ENCODE measurements around the gene TRDN.

The TRDN gene

DNA sequence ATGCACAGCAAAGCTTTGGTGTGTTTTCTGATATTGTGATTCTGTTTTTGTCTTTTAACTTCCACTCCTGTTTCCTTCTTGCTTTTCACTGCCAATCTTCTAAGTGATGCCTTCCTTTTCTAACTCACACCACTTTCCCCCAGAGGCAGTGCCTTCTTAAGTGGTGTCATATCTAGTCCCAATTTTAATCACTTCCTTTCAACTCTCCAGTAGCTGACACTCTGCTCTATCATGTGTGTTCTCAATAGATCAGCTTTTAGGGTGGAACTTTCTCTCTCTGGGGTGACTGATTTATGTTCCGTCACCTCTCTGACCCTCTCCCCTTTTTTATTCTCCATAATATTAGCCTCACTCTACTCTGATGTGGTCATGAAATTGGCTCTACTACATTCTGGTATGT is 460.0 kb downstream of the TRDN start:
- no peak overlapping the region for H3K4me3 ChIP-seq (ENCODE audit: low read length)
- no peak for DNase-seq (ENCODE audit: low read depth)
- TF ChIP-seq, protein P1, sequence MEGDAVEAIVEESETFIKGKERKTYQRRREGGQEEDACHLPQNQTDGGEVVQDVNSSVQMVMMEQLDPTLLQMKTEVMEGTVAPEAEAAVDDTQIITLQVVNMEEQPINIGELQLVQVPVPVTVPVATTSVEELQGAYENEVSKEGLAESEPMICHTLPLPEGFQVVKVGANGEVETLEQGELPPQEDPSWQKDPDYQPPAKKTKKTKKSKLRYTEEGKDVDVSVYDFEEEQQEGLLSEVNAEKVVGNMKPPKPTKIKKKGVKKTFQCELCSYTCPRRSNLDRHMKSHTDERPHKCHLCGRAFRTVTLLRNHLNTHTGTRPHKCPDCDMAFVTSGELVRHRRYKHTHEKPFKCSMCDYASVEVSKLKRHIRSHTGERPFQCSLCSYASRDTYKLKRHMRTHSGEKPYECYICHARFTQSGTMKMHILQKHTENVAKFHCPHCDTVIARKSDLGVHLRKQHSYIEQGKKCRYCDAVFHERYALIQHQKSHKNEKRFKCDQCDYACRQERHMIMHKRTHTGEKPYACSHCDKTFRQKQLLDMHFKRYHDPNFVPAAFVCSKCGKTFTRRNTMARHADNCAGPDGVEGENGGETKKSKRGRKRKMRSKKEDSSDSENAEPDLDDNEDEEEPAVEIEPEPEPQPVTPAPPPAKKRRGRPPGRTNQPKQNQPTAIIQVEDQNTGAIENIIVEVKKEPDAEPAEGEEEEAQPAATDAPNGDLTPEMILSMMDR (conservative IDR thresholded peaks at IDR 0.05; ENCODE audit: low read depth, low read length) = no peak

DNA sequence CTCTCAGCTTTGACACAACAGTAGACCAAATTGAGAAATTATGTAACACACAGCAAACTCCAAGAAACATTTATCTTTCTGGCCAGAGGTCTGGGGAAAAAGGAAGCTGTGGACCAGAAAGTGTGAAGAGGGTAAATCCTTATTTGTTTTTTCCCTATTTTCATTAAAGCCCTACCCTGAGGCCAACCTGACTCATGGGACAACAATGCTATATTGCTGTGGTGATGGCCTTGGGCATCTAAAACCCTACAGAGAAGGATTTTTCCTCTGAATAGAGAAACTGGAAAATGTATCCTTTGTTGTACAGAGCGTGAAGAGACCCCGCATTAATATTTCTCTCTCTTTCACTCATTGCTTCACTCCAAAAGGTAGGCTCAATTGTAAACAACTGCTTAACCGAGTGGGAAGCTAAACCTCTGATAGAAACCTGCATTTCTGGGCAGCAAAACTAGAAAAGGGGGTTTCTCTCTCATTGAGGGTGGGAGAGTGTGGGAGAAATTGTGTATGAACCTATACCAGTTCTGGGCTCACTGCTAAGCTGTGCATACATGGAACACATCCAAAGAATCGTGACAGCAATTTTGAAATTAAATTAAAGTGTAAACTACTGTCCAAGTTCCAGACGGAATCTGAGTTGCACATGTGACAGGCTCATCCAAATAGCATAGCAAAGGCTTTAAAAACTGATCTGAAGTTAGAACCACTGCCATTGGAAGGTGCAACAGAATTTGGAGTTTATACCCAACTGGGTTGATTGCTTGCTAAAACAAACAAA is 465.2 kb downstream of the TRDN start:
- TF ChIP-seq, protein P1 (conservative IDR thresholded peaks at IDR 0.05; ENCODE audit: low read depth, low read length) = no peak
- no peak for DNase-seq (ENCODE audit: low read depth)
- no peak overlapping the region for H3K4me3 ChIP-seq (ENCODE audit: low read length)

DNA sequence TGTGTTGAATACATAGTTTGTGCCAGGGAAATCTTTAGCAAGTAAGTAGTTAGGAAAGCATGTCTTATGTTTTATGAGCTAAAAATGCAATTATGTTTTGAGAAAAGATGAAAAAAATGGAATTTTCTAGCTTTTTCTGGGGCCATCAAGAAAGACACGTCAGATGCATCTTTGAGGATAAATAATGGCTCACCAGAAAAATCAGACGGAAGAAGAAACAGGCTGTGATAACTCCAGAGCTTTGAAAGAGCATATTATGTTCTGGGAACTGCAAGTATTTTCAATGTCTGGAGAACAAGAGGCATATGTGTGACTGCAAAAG is 467.0 kb downstream of the TRDN start:
- no peak for DNase-seq (ENCODE audit: low read depth)
- no peak overlapping the region for H3K4me3 ChIP-seq (ENCODE audit: low read length)
- TF ChIP-seq, protein P1 (conservative IDR thresholded peaks at IDR 0.05; ENCODE audit: low read depth, low read length) = no peak

DNA sequence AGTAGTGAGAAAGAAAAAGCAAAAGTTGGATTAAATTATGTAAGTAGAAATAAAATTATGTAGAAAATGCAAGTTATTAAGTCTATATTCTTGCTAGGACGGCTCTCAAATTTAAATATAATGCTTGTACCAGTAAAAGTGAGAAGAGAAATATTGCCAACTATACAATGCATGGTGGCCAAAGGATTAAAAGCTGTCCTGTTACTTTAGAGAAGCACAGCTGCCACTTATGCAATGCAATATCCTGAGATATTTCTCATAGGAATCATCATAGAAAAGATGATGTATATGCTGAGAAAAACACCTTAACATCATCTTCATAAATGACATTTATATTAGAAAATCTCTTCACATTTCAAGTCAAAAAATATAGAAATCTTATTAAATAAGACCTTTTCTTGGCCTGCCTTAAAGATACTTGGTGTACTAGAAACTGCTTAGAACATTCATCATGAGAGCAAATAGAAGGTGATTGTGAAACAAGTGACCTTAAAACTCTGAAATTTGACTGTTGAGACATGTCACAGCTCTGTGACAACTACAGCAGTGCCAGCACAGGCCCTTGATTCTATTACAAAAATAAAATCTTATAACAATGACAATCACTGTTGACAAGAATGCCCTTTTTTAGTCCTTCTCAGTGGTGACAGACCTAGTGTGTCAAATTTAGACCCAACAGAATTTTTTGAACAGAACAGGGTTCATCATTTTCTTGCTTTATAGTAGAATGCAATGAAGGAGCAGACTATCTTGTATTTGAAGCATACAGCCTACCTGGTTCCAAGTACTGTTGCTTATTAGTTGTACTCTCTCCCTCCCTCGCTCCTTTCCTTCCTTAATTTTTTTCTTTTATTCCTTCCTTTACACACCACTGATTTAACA is 467.6 kb downstream of the TRDN start:
- TF ChIP-seq, protein P1 (conservative IDR thresholded peaks at IDR 0.05; ENCODE audit: low read depth, low read length) = no peak
- DNase-seq (ENCODE audit: low read depth) = no peak
- H3K4me3 ChIP-seq (ENCODE audit: low read length) = no peak overlapping the region

DNA sequence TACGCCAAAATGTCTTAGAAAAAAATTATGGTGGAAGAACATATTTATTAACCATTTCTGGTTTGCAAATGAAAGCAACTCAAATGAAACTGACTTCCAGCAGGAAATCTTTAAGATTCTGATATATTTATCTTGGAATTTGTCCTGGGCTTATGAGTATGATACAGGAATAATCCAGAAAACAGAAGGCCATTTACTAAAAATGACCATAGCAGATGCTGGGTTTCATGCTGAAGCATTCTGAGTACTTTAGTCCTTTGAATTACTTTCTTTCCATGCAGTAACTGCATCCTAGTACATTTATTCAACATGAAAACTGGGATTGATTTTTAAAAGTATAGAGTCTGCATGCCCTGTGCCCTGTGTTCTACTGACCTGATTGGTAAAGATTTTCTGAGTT is 468.3 kb downstream of the TRDN start:
- no peak overlapping the region for H3K4me3 ChIP-seq (ENCODE audit: low read length)
- TF ChIP-seq, protein P1 (conservative IDR thresholded peaks at IDR 0.05; ENCODE audit: low read depth, low read length) = no peak
- no peak for DNase-seq (ENCODE audit: low read depth)
